ENCODE data around the gene ABLIM2. TPM values are rescaled to one million over a fixed set of nuclear protein-coding genes. Genes with fewer than 3 reads are reported as not detected.

The ABLIM2 gene
- total and polyA plus RNA-seq, 2 of the 8 experiments (the other 6 are each of a cell fraction or from before 2014, with no cell fraction given) = 2.8 to 3.0 TPM

GRCh38 chr4:8128100-8128856 is 30.3 kb downstream of the ABLIM2 start (continued):
- TF ChIP-seq EGR1 (IDR thresholded peaks at IDR 0.05; ENCODE audit: borderline replicate concordance, low read depth, low read length) = no peak
- no peak for TF ChIP-seq CREB1 (IDR thresholded peaks at IDR 0.05)
- TF ChIP-seq KDM4A (IDR thresholded peaks at IDR 0.05; ENCODE audit: low read depth, low read length, severe bottlenecking) = no peak

All from H1 (cell line).